Sigmoid colon (tissue), 7 donors: ENCODE results near the gene FIBCD1. TPM values are rescaled to one million over a fixed set of nuclear protein-coding genes. Genes with fewer than 3 reads are reported as not detected.

ENCODE experiments used
- DNase-seq: peaks from one replicate; pipeline ENCODE4 v3.0.0-alpha.2; 2019
- H3K27ac ChIP-seq, 4 donors: fragments of 200-600 bp; sonication (generic); one replicate each; pipeline ENCODE4 v1.5.1; 2016 to 2019; ENCODE audit warnings: mild to moderate bottlenecking in 1 of 4
- H3K27me3 ChIP-seq, 3 donors: fragments of 200-600 bp; sonication (generic); one replicate each; pipeline ENCODE4 v1.5.1; 2019; ENCODE audit warnings: mild to moderate bottlenecking in 1 of 3
- H3K36me3 ChIP-seq, 4 donors: fragments of 200-600 bp; sonication (generic); one replicate each; pipeline ENCODE4 v1.5.1; 2016 to 2019
- H3K4me1 ChIP-seq, 4 donors: fragments of 200-600 bp; sonication (generic); one replicate each; pipeline ENCODE4 v1.5.1; 2017 to 2019
- H3K4me3 ChIP-seq, 4 donors: fragments of 200-600 bp; sonication (generic); one replicate each; pipeline ENCODE4 v1.5.1; 2017 to 2019; ENCODE audit warnings: mild to moderate bottlenecking in 2 of 4, moderate library complexity in 1 of 4
- H3K9me3 ChIP-seq, 4 donors: fragments of 200-600 bp in 3 of 4; sonication (generic) in 3 of 4; one replicate each; pipeline versions ENCODE4 v1.5.1 to v1.6.1; 2013 to 2019
- EP300 ChIP-seq, 4 donors: sonication (generic); formaldehyde crosslinking; IDR thresholded peaks; one replicate each; pipeline ENCODE4 v1.6.1; 2017; ENCODE audit warnings: antibody characterized with exemption in 4 of 4
- POLR2A ChIP-seq, 2 donors: fragments of 450-650 bp; IDR thresholded peaks; one replicate each; pipeline ENCODE4 v1.6.1; 2016; ENCODE audit warnings: antibody characterized with exemption in 2 of 2, mild to moderate bottlenecking in 2 of 2, moderate library complexity in 2 of 2
- POLR2AphosphoS5 ChIP-seq, 4 donors: sonication (generic); formaldehyde crosslinking; IDR thresholded peaks; one replicate each; pipeline ENCODE4 v1.6.1; 2017; ENCODE audit warnings: antibody characterized with exemption in 4 of 4
- WGBS, 2 donors: extraction: QIAGEN DNeasy Blood & Tissue Kit; methylation state at CpG; one replicate each; pipeline ENCODE4 v1.1.7; 2013; 5-methylcytosine and 5-hydroxymethylcytosine counted together
- intact Hi-C: fragments of 100-400 bp; cut with DNase I; formaldehyde crosslinking; loops from one replicate; pipeline ENCODE4 v1.15.1; 2023
- polyA plus RNA-seq, 3 donors: library from polyadenylated mRNA; stranded (reverse); fragments of 200-250 nt; gene quantifications; one replicate each; pipeline ENCODE4 v1.2.3, GENCODE V29; 2013
- total RNA-seq, 4 donors: library from RNA; depleted of rRNA; stranded (reverse); fragments of >200 nt; gene quantifications; one replicate each; pipeline ENCODE4 v1.1.0, GENCODE V29; 2016
- TF ChIP-seq, protein P1 (sequence below), 4 experiments: fragments of 450-650 bp in 3 of 4; fragments of 200-600 bp in 1 of 4; IDR thresholded peaks; one replicate each; pipeline ENCODE4 v1.5.1; 2016 to 2019; ENCODE audit warnings: antibody characterized with exemption in 4 of 4, mild to moderate bottlenecking in 3 of 4, moderate library complexity in 2 of 4
- donor health status: healthy with polysubstance abuse.
- donor health status: Bipolar disorder and iron deficiency.
- donor health status: healthy.

The FIBCD1 gene
- total and polyA plus RNA-seq, 7 donors, result 0.36 to 11.9 (median 10.6) TPM; not detected in 3

DNA sequence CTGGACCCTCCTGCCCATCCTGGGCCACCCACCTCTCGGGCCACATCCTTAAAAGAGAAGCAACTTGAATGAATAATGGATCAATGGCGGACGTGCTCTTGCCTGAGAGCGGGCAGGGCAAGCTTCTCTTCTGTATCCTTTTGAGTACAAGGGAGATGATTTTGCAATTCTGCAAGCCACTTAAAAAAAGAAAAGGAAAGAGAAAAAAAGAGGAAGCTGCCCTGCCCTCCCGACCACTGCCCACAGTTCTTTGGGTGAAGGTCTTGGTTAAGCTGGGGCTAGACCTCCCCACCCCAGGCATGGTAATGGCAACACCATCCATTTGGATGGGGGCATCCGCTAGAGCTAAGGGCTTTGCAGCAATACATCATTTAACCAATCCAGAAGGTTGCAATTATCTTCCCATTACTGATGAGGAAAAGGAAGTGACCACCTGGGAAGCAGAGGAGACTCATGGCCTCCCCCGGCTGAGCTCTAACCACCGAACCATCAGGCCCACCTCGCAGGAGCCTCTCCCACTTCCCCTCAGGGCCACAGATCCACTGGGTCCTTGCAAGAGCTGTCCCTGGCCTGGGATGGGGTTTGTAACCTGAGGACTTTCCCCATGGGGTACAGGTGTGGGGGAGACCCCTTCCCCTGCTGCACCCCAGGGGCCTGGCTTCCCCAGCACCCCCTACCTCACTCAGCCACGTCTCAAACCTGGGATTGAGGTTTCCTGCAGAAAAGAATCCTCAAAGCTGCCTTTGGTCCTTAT, 42.1 kb upstream of the FIBCD1 start:
- Histone ChIP-seq H3K9me3 (no peaks in the 10 kb centered on the region), H3K4me1 (no peaks in the 10 kb centered on the region), H3K36me3 (no peaks in the 10 kb centered on the region), H3K27ac (no peak overlapping the region), H3K27me3 (peaks cover 0 to under 1% (median 0%) of the 10 kb centered on the region in 3 donors), H3K4me3 (no peak overlapping the region)
- intact Hi-C loops, result no loop called here
- TF ChIP-seq, protein P1, sequence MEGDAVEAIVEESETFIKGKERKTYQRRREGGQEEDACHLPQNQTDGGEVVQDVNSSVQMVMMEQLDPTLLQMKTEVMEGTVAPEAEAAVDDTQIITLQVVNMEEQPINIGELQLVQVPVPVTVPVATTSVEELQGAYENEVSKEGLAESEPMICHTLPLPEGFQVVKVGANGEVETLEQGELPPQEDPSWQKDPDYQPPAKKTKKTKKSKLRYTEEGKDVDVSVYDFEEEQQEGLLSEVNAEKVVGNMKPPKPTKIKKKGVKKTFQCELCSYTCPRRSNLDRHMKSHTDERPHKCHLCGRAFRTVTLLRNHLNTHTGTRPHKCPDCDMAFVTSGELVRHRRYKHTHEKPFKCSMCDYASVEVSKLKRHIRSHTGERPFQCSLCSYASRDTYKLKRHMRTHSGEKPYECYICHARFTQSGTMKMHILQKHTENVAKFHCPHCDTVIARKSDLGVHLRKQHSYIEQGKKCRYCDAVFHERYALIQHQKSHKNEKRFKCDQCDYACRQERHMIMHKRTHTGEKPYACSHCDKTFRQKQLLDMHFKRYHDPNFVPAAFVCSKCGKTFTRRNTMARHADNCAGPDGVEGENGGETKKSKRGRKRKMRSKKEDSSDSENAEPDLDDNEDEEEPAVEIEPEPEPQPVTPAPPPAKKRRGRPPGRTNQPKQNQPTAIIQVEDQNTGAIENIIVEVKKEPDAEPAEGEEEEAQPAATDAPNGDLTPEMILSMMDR (IDR thresholded peaks at IDR 0.05), result no peak
- no peak for TF ChIP-seq POLR2A (IDR thresholded peaks at IDR 0.05)
- no peak for TF ChIP-seq POLR2AphosphoS5 (IDR thresholded peaks at IDR 0.05)
- no peak for TF ChIP-seq EP300 (IDR thresholded peaks at IDR 0.05)
- WGBS, 2 donors, result 49 to 75% methylated on average over 10 of the region's 10 CpGs
- no peak for DNase-seq

DNA sequence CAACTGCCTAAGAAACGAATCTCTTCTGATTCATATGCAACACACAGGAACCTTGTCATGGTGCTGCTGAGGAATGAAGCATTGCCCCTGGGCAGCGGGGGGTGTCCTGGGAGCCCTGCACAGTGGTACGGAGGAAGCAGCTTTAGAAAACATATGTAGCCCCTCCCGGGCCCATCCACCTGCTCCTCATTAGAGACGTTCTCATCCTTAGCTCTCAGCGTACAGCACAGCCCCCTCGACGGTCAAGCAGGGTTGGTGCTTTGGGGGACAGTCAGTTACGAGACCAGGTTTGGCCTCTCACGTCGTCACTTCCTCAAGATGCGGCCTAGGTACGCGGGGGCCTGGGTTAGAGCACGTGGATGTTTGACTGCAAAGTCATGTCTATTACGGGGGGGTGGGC, 41.5 kb upstream of the FIBCD1 start:
- DNase-seq, result no peak
- no peaks in the 10 kb centered on the region for H3K36me3 ChIP-seq
- TF ChIP-seq, protein P1 (IDR thresholded peaks at IDR 0.05), result no peak
- no peak for TF ChIP-seq POLR2A (IDR thresholded peaks at IDR 0.05)
- TF ChIP-seq POLR2AphosphoS5 (IDR thresholded peaks at IDR 0.05), result no peak
- no peak for TF ChIP-seq EP300 (IDR thresholded peaks at IDR 0.05)
- H3K9me3 ChIP-seq, result no peaks in the 10 kb centered on the region
- H3K4me1 ChIP-seq, result no peaks in the 10 kb centered on the region
- WGBS, 2 donors, result 69 to 85% methylated on average over 16 of the region's 16 CpGs
- H3K4me3 ChIP-seq, result no peak overlapping the region
- H3K27ac ChIP-seq, result no peak overlapping the region
- no peaks in the 10 kb centered on the region for H3K27me3 ChIP-seq
- intact Hi-C loops, result no loop called here

DNA sequence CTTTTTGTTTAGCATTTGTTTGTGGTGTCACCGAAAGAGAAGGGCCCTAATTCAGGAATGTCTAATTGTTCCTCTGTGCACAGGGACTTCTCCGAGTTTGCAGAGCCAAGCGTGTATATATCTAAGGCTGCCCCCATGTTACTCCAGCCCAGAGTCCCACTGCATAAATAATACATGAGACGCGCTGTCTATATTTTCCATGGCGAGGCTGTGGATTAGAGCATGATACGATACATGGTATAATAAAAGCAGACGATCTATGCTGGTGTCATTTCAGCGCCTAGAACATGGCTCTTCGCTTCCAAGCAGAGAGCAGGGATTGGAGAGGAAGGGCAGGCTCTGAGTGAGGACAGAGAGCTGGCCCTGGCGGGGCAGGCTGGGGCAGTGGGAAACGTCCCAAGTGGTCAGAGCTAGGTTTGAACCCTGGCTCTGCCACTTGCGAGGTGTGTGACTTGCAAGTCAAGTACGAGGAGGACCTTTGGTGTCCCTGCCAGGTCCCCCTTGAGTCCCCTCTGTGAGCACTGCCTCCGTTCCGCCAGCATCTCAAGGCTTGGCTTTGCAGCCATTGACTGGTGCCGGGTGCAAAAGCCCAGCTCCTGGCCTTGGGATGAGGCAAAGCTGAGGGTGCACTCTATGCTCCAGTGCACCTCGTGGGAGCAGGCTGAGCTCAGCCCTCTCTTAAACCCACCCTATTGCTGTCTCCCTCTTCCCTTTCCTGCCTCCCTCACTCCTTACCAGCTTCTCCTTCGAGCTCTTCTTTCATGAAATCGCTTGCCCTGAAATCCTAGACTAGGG, 40.7 kb upstream of the FIBCD1 start:
- Histone ChIP-seq H3K4me3 (no peak overlapping the region), H3K27me3 (no peaks in the 10 kb centered on the region), H3K36me3 (no peaks in the 10 kb centered on the region), H3K27ac (no peak overlapping the region), H3K4me1 (no peaks in the 10 kb centered on the region), H3K9me3 (no peaks in the 10 kb centered on the region)
- intact Hi-C loops, result no loop called here
- TF ChIP-seq, protein P1 (IDR thresholded peaks at IDR 0.05), result no peak
- TF ChIP-seq POLR2AphosphoS5 (IDR thresholded peaks at IDR 0.05) (no peak), POLR2A (IDR thresholded peaks at IDR 0.05) (no peak), EP300 (IDR thresholded peaks at IDR 0.05) (no peak)
- no peak for DNase-seq
- WGBS, 2 donors, result 79 to 87% methylated on average over 20 of the region's 20 CpGs

DNA sequence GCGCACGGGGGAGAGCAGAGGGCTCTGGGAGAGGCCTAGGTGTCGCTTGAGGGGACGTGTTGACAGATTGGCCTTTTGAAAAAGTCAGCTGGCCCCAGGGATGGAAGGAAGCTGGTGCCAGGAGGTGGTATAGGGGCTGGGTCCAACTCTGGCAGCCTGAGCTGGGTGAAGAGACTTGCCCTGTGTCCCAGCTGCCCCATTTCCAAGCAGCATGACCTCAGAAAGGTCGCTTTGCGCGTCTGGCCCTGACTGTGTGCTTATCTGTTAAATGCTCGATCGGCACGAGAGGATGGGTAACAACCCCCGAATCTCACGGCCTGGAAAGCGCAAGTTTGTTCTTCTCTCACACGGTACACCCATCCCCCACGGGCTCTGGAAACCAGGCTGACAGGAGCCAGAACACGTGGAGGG, 38.8 kb upstream of the FIBCD1 start:
- TF ChIP-seq, protein P1 (IDR thresholded peaks at IDR 0.05), result no peak
- TF ChIP-seq POLR2A (IDR thresholded peaks at IDR 0.05) (no peak), EP300 (IDR thresholded peaks at IDR 0.05) (no peak), POLR2AphosphoS5 (IDR thresholded peaks at IDR 0.05) (no peak)
- no peak overlapping the region for H3K27ac ChIP-seq
- no peaks in the 10 kb centered on the region for H3K36me3 ChIP-seq
- DNase-seq, result no peak
- H3K27me3 ChIP-seq, result peaks cover 0 to 17% (median 11%) of the 10 kb centered on the region in 3 donors
- H3K4me1 ChIP-seq, result no peaks in the 10 kb centered on the region
- intact Hi-C loops, result no loop called here
- no peaks in the 10 kb centered on the region for H3K9me3 ChIP-seq
- H3K4me3 ChIP-seq, result no peak overlapping the region
- WGBS, 2 donors, result 69 to 77% methylated on average over 16 of the region's 16 CpGs
